ENCODE results near the gene PDXK. TPM values are rescaled to one million over a fixed set of nuclear protein-coding genes. Genes with fewer than 3 reads are reported as not detected.

The PDXK gene
- total and polyA plus RNA-seq, 9 of the 15 experiments (the other 6 are each of a cell fraction or from before 2014, with no cell fraction given) = 5.6 to 162 (median 76.5) TPM

DNA sequence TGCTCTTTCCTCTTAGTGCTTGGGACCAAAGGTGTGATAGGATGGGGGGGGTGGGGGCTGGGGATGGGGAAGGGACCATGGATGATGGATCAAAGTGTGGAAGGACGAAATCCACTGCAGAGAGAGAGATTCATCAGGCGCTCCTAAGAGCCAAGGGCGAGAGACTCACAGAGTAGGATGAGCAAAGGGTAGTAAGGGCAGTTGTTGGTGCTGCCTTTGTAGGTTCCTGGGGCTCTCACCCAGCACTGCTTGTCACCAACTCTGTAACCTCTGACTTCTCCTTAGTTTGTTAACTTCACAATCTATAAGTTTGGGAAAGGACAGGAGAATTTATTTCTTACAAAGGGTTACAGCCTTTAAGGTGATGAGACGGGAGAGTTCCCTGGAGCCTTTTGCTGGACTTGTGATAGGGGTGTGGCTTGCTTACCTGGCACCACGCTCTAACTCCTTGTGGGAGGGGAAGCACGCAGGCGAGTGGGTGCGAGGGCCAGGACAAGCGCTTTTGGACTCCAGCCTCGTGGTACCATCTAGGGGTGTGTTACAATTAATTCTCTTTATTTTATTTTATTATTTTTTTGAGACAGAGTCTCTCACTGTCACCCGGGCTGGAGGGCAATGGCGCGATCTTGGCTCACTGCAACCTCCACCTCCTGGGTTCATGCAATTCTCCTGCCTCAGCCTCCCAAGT is 1.6 kb upstream of the PDXK start:
- DNase-seq (ENCODE audit: extremely low read depth in 1 of 4, low spot score in 3 of 4) (no peak), ATAC-seq (no peak), FAIRE-seq (no peak)
- Histone ChIP-seq H3K4me2 (ENCODE audit: insufficient read depth, low read length) (no peak overlapping the region), H3K79me2 (ENCODE audit: control insufficient read depth, insufficient read depth, low read length) (peaks cover 34% of the 10 kb centered on the region), H2AFZ (ENCODE audit: low read depth, low read length) (no peak overlapping the region), H3K9me3 (replicated peaks; ENCODE audit: control insufficient read depth, insufficient read depth, low read depth, low read length) (no peaks in the 10 kb centered on the region), H3K36me3 (ENCODE audit: control insufficient read depth, insufficient read depth, low read length) (peaks cover 25% of the 10 kb centered on the region; the same call in 2 of the 3 replicates), H3K9ac (ENCODE audit: insufficient read depth in 1 of 2, low read depth in 2 of 2, low read length in 2 of 2) (no peak overlapping the region), H3K27ac (ENCODE audit: extremely low read depth, low read depth, low read length) (no peak overlapping the region), H3K9me1 (ENCODE audit: control insufficient read depth, insufficient read depth, low read length) (peaks cover 19% of the 10 kb centered on the region), H3K4me3 (no peak overlapping the region), H3K27me3 (ENCODE audit: control insufficient read depth in 2 of 2, insufficient read depth in 2 of 2, low read length in 2 of 2) (no peaks in the 10 kb centered on the region), H4K20me1 (replicated peaks; ENCODE audit: control insufficient read depth, insufficient read depth, low read length) (peaks cover 24% of the 10 kb centered on the region), H3K4me1 (replicated peaks in 1 of 2; ENCODE audit: control insufficient read depth in 2 of 2, insufficient read depth in 2 of 2, low read length in 2 of 2) (peaks cover 35 to 44% of the 10 kb centered on the region in 2 experiments; a peak in 4 of 5 replicates)
- POLR2A ChIA-PET = interaction anchor here (0.6 to 2.7 kb wide), 8 partner anchors 9 to 63 kb away, joined by 3 to 23 read pairs (median 4); no protein-coding TSS in a partner anchor
- CTCF ChIA-PET (ENCODE audit: low intra/inter-chr PET ratio) = no interaction called here
- intact Hi-C loops (cut with micrococcal nuclease) = no loop called here
- no TSS peak for BruUV-seq (replicated peaks)
- TF ChIP-seq ARID2 (IDR thresholded peaks at IDR 0.05) (no peak), TAL1 (IDR thresholded peaks at IDR 0.05) (no peak), CBX1 (IDR thresholded peaks at IDR 0.05; ENCODE audit: low read depth) (no peak)
- in situ Hi-C loops (cut with MboI) = no loop called here
- WGBS (ENCODE audit: insufficient coverage, low coverage, missing lambda C conversion rate) = 95% methylated on average over 12 of the region's 13 CpGs

Data from K562 (cell line).